HepG2 (cell line): ENCODE measurements around the gene VCAM1. TPM values are rescaled to one million over a fixed set of nuclear protein-coding genes. Genes with fewer than 3 reads are reported as not detected.

ENCODE experiments used
- CAMTA2 ChIP-seq: sonication (generic); formaldehyde crosslinking; IDR thresholded peaks from 2 replicates; pipeline ENCODE4 v1.4.0; 2020; ENCODE audit warnings: mild to moderate bottlenecking, missing genetic modification reagents, borderline replicate concordance
- NFKBIZ ChIP-seq: IDR thresholded peaks from 2 replicates; pipeline ENCODE4 v1.6.1; 2018; ENCODE audit warnings: missing genetic modification reagents, missing compliant biosample characterization
- ZBTB21 ChIP-seq: sonication (generic); formaldehyde crosslinking; IDR thresholded peaks from 2 replicates; pipeline ENCODE4 v1.4.0; 2020; ENCODE audit warnings: missing genetic modification reagents
- ZNF605 ChIP-seq: sonication (generic); formaldehyde crosslinking; IDR thresholded peaks from 2 replicates; pipeline ENCODE4 v1.8.0; 2022; ENCODE audit warnings: mild to moderate bottlenecking, missing genetic modification reagents
- polyA plus RNA-seq, 8 experiments: library from polyadenylated mRNA; depleted of rRNA in 3 of 8; stranded (reverse) in 7 of 8; unstranded in 1 of 8; fragments of >200 nt; fragmentation: Illumina TruSeq in 4 of 8; extraction: Trizol in 4 of 8; gene quantifications; 2 replicates each; pipeline versions ENCODE4 v1.2.1 to v1.2.3, GENCODE V29; 2011 to 2016; ENCODE audit warnings: low read depth in 4 of 8, missing spikeins in 1 of 8, mixed read lengths in 1 of 8; ENCODE audit not compliant: insufficient read depth in 1 of 8
- total RNA-seq, 5 experiments: library from RNA; depleted of rRNA; stranded (reverse); fragments of >200 nt; fragmentation: Illumina TruSeq; extraction: Trizol; gene quantifications; 2 replicates each; pipeline ENCODE4 v1.2.3, GENCODE V29; 2016; ENCODE audit warnings: low read depth in 1 of 5
- TF ChIP-seq, protein P1 (sequence below), 2 experiments: fragments of 450-650 bp in 1 of 2; sonication (generic) in 1 of 2; formaldehyde crosslinking in 1 of 2; IDR thresholded peaks; 2 replicates each; pipeline versions ENCODE4 v1.6.1 to v1.8.0; 2016 to 2022; ENCODE audit warnings: antibody characterized with exemption in 1 of 2, mild to moderate bottlenecking in 1 of 2, missing genetic modification reagents in 1 of 2
- TF ChIP-seq, protein P2 (sequence below): sonication (generic); formaldehyde crosslinking; IDR thresholded peaks from 2 replicates; pipeline ENCODE4 v1.8.1; 2023; ENCODE audit warnings: mild to moderate bottlenecking, missing genetic modification reagents, borderline replicate concordance
- TF ChIP-seq, protein P3 (sequence below): sonication (generic); formaldehyde crosslinking; IDR thresholded peaks from 2 replicates; pipeline ENCODE4 v1.4.0; 2020; ENCODE audit warnings: missing genetic modification reagents, borderline replicate concordance

VCAM1 gene
- total and polyA plus RNA-seq, 2 of the 13 experiments (the other 11 are each of a cell fraction or from before 2014, with no cell fraction given): not detected

DNA sequence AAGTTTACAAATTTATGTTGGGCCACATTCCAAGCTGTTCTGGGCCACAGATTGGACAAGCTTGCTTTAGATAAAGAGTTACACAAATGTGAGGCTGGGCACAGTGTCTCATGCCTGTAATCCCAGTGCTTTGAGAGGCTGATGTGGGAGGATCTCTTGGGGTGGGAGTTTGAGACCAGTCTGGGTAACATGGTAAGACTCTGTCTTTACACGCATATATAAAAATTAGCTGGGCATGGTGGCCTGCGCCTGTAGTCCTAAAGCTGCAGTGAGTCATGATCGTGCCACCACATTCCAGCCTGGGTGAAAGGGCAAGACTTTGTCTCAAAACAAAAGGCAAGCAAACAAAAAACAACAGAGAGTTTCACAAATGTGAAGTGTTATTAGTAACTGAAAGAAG, 5.9 kb upstream of the VCAM1 start (continued):
- TF ChIP-seq, protein P1, sequence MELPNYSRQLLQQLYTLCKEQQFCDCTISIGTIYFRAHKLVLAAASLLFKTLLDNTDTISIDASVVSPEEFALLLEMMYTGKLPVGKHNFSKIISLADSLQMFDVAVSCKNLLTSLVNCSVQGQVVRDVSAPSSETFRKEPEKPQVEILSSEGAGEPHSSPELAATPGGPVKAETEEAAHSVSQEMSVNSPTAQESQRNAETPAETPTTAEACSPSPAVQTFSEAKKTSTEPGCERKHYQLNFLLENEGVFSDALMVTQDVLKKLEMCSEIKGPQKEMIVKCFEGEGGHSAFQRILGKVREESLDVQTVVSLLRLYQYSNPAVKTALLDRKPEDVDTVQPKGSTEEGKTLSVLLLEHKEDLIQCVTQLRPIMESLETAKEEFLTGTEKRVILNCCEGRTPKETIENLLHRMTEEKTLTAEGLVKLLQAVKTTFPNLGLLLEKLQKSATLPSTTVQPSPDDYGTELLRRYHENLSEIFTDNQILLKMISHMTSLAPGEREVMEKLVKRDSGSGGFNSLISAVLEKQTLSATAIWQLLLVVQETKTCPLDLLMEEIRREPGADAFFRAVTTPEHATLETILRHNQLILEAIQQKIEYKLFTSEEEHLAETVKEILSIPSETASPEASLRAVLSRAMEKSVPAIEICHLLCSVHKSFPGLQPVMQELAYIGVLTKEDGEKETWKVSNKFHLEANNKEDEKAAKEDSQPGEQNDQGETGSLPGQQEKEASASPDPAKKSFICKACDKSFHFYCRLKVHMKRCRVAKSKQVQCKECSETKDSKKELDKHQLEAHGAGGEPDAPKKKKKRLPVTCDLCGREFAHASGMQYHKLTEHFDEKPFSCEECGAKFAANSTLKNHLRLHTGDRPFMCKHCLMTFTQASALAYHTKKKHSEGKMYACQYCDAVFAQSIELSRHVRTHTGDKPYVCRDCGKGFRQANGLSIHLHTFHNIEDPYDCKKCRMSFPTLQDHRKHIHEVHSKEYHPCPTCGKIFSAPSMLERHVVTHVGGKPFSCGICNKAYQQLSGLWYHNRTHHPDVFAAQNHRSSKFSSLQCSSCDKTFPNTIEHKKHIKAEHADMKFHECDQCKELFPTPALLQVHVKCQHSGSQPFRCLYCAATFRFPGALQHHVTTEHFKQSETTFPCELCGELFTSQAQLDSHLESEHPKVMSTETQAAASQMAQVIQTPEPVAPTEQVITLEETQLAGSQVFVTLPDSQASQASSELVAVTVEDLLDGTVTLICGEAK (IDR thresholded peaks at IDR 0.05): no peak
- TF ChIP-seq, protein P1 (CRISPR knock-in tag; IDR thresholded peaks at IDR 0.05): no peak
- TF ChIP-seq NFKBIZ (CRISPR knock-in tag): no peak
- no peak for TF ChIP-seq ZNF605 (CRISPR knock-in tag)
- TF ChIP-seq, protein P2, sequence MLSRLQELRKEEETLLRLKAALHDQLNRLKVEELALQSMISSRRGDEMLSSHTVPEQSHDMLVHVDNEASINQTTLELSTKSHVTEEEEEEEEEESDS (CRISPR knock-in tag): no peak
- TF ChIP-seq, protein P3, sequence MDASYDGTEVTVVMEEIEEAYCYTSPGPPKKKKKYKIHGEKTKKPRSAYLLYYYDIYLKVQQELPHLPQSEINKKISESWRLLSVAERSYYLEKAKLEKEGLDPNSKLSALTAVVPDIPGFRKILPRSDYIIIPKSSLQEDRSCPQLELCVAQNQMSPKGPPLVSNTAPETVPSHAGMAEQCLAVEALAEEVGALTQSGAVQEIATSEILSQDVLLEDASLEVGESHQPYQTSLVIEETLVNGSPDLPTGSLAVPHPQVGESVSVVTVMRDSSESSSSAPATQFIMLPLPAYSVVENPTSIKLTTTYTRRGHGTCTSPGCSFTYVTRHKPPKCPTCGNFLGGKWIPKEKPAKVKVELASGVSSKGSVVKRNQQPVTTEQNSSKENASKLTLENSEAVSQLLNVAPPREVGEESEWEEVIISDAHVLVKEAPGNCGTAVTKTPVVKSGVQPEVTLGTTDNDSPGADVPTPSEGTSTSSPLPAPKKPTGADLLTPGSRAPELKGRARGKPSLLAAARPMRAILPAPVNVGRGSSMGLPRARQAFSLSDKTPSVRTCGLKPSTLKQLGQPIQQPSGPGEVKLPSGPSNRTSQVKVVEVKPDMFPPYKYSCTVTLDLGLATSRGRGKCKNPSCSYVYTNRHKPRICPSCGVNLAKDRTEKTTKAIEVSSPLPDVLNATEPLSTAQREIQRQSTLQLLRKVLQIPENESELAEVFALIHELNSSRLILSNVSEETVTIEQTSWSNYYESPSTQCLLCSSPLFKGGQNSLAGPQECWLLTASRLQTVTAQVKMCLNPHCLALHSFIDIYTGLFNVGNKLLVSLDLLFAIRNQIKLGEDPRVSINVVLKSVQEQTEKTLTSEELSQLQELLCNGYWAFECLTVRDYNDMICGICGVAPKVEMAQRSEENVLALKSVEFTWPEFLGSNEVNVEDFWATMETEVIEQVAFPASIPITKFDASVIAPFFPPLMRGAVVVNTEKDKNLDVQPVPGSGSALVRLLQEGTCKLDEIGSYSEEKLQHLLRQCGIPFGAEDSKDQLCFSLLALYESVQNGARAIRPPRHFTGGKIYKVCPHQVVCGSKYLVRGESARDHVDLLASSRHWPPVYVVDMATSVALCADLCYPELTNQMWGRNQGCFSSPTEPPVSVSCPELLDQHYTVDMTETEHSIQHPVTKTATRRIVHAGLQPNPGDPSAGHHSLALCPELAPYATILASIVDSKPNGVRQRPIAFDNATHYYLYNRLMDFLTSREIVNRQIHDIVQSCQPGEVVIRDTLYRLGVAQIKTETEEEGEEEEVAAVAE (CRISPR knock-in tag): no peak
- no peak for TF ChIP-seq ZBTB21 (CRISPR knock-in tag)
- TF ChIP-seq CAMTA2 (CRISPR knock-in tag): no peak
